HCEC 1CT (cell line): ENCODE measurements around the gene TTLL9.

Experiments
- DNase-seq: peaks from one replicate; pipeline ENCODE4 v3.0.0-alpha.2; 2017

TTLL9 gene

DNA sequence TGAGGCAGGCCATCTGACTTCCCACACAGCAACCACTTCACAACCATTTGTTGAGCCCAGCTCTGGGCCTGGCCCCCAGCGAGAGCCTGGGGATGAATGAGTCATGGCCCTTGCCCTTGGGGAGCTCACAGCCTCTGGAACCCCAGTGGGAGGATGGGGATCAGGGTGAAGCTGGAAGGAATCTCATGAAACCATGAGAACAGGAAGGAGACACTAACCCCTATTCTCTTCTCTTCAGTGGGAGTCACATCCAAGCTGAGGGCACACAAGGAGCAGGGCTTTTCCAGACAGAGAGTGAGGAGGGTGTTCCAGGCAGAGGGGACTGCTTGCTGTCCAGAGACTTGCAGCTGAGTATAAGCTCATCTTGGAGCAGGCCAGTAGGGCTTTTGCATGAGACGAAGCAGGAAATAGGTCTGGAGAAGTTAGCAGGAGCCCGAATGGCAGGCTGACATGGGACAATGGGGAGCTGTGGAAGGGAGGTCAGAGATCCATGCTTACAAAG is 32.5 kb upstream of the TTLL9 start:
- DNase-seq, result peak; percentile 92

DNA sequence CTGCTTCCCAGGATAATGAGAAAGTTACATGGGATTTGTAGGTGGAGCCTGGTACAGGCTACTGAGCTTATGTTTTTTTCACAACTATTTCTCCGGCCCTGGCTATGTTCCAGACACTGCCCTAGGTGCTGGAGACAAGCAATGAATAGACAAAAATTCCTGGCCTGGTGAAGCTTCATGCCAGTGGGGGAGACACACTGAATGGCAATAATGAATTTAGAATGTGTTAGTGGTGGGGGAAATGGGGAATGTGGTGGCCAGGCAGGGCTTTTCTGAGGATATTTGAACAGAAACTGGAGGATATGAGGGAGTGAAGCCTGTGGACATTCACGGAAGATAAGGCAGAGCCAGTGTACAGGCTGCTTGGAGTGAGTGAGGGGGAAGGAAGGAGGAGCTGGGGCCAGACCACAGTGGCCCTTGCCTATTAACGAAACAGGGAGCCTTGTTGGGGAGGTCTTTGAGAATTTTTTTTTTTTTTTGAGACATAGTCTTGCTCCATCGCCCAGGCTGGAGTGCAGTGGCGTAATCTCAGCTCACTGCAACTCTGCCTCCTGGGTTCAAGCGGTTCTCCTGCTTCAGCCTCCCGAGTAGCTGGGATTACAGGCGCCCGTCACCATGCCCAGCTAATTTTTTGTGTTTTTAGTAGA is 31.7 kb upstream of the TTLL9 start:
- no peak for DNase-seq

DNA sequence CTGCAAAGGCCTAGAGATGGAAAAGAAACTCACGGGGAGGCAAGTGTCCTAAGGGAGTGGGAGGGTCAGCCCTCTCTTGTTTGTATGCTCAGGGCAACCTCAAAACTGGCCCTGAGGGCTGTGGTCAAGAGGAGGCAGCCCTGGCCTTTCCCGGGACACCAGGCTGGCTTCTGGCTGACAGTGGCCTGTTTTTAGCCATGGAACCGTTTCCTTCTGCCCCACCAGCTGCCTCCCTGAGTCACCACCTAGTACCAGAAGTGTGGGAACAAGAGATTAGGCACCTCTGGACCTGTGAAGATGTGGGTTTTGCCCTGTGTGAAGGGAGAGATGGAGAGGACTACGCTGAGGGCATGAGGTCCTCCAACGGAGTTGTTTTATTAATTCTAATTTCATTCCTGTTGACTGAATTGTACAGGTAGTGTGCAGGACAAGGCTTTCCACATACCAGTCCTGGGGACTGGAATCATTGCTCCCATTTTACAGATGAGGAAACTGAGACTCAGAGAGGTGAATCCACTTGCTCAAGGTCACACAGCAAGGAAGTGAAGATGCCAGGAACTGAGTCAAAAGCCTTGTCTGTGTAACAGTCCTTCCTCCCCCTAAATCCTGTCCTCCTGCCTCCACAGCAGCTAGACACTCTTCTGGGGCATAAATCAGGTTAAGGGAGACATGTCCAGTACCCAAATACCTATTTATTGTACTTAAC is 30.5 kb upstream of the TTLL9 start:
- DNase-seq, result no peak

DNA sequence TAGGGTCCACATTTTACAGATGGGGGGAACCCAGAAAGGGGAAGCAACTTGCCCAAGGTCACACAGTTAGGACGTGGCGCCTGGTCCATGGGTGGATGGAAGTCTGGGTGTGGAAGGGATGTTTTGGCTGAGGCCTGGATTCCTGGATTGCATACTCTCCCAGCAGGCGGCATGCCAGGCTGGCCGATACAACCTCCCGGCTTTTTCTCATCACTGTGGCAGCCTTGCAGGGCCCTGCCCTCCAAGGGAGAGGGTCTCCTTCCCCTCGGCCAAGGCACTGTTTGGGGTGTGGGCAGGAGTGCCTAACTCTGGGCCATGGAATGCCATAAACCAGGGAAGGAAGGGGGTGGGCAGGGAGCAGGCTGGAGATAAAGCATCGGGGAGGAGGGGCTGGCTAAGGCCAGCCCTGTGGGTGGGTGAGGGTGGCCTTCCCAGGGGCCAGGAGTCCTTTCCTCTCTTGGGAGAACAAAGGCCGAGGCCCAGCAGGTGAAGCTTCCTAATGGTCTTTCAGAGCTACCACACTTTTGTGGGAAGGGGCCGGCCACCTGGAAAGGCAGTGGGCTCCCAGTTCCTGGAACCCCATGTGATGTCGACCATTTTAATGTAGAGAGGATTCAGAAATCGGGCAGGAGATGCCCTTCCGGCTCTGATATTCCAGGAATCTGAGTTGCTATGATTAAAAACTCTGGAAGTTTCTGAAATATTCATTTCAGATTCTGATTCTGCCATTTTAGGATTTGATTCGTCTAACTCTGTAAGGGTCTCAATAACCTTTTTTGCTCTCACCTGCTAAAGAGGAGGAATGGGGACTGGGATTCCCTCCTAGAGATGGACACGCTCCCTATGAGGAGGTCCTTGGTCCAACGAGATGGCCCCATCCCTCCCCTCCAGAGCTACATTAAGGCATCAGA is 29.3 kb upstream of the TTLL9 start:
- no peak for DNase-seq

DNA sequence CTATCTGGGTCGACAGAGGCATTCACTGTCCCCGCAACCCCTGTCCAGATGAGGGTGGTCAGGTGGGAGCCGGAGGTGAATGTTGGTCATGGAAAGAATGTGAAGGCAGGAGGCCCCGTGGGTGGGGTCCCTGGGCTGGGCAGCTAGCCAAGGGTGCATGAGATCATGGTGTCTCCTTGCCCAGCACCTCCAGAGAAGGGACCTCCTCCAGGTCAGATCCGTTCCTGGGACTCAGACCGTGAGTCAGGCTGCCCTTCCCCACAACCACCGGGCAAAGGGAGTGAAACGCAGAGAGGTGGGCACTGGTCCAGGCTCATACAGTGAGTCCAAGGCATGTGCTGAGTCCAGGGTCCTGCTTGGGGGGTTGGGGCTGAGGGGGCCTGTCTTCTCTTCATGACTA is 28.5 kb upstream of the TTLL9 start:
- DNase-seq, result no peak

DNA sequence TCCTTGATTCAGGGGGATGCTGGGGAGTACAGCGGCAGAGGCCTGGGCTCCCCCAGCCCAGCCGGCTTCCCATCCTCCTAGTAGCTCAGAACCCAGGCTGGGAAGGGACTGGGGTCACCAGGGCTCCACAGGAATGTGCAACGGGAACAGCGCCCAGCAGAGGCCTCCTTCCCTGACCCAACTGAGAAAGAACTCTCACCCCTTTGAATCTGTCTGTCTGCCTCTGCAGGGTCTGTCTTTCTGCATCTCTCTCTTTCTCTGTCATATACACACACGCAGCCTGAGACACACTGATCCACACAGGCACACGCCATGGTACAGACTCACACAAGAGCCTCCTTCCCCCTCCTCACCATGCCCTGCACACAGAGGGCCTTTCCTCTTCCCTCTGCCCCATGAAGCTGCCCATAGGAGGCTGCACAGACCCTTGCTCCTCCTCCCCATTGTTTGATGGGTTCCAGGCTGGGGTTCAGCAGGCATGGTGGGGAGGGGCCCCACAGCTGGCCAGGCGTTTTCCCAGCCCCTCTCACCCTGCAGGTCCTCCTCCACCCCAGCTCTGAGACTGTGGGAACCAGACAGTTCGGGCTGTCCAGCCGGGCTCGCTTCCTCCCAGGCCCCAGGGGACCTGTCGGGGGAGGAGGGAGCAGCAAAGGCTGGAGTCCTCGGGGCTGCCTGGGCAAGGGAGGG is 27.8 kb upstream of the TTLL9 start:
- peak; percentile 66 for DNase-seq

DNA sequence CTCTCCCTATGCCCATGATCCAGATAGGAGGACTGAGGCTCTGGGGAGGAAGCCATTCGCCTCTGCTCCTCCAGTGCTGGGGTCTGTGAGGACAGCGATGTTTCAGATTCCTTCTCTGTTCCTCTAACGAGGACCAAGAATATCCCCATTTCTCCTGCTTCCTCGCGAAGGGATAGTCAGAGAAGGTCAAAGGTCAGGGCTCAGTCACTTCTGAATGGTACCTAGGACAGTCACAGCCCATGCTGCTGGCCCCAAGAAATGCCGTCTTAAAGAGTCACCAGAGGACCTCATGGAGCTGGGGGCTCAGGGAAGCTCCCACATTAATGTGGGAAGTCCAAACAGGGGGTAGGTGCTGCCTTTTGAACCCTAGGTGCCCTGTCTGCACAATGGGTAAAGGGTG is 27.1 kb upstream of the TTLL9 start:
- DNase-seq, result no peak

DNA sequence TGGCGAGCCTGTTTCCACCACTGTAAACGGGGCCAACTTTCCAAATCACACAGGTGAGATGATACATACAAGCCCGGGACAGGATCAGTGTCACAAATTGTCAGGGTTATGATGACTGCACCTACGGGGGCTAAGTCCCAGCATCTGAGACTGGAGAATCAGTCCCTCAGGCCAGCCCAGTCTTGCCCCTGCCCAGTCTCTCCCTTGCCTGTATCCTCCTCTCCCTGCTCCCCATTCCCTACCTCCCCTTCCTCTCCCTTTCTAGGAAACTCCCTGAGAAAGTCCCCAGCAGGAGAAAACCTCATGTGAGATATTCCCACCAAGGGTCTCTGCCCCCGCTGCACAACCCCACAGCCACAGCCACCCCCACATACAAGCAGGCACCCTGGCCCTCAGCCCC is 26.6 kb upstream of the TTLL9 start:
- no peak for DNase-seq

- no peak for DNase-seq
These were observed 25.6 kb upstream of the TTLL9 start for GRCh38 chr20:31844737-31845299.

- no peak for DNase-seq
These were observed 25.1 kb upstream of the TTLL9 start, which contains the start of gene FOXS1 for GRCh38 chr20:31845300-31845863. Gene FOXS1 (minus strand): TSS chr20:31845604. CDS start chr20:31845542, 62 bp downstream.

GRCh38 chr20:31846793-31847138 is 23.7 kb upstream of the TTLL9 start:
- no peak for DNase-seq

- no peak for DNase-seq
These were observed 22.1 kb upstream of the TTLL9 start for GRCh38 chr20:31848088-31848999.

DNA sequence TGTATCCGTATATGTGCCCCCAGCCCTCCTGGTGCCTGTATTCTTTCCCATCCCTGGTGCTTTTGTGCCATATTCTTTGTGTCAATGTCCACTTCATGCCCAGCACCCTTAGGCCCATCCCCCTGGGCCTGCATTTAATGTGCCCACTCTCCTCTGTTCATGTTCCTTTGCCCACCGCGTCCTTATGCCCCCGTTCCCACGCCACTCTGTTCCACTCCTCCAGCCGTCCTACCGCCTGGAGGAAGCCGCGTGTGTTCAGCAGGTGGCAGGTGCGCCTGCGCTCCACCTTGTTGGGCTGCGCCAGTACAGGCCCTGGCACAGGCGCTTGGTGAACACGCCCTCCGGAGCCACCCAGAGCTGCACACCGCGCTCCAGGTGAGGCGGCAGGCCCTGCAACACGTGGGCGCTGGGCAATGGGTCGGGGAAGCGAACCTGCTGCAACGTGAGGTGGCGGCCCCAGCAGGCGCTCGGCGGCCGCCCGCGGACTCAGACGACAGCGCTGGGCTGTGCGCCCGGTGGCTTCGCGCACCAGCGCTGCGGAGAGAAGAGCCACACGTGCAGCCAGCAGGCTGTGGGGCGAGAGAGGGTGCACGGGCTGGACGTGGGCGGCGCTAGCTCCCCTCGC is 21.0 kb upstream of the TTLL9 start:
- DNase-seq, result no peak

DNA sequence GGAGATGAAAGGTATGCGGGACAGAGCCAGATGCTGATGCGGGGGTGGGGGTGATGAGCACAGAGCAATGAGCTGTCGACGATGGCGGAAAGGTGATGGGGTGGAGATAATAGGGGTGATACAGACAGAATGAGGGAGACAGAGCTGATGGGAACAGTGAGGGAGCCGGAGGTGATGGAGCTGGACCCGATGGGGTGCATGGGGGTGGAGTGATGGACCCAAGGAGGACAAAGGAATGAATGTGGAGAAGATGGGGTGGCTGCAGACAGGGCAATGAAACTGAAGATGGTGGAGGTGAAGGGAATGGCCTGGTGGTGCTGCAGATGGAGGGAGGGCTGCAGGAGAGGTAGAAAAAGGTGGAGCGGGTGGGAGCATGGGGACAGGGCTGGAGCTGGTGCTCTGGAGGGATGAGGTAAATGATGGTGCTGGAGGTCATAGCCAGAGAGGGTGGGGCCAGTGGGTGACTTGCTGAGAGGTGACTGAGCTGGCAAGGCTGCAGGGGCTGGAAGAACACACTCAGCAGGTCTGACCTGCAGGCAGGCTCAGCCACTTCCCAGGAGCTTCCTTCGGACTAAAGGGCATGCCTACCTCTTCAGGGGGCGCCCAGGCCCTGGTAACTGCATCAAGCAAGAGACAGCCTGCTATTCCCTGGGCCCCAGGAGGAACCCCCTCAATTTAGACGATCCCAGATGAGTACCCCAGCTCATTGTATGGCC is 19.0 kb upstream of the TTLL9 start:
- no peak for DNase-seq

- no peak for DNase-seq
These were observed 17.0 kb upstream of the TTLL9 start for GRCh38 chr20:31853481-31853880.

GRCh38 chr20:31856516-31856915 is 13.9 kb upstream of the TTLL9 start:
- DNase-seq, result no peak

DNA sequence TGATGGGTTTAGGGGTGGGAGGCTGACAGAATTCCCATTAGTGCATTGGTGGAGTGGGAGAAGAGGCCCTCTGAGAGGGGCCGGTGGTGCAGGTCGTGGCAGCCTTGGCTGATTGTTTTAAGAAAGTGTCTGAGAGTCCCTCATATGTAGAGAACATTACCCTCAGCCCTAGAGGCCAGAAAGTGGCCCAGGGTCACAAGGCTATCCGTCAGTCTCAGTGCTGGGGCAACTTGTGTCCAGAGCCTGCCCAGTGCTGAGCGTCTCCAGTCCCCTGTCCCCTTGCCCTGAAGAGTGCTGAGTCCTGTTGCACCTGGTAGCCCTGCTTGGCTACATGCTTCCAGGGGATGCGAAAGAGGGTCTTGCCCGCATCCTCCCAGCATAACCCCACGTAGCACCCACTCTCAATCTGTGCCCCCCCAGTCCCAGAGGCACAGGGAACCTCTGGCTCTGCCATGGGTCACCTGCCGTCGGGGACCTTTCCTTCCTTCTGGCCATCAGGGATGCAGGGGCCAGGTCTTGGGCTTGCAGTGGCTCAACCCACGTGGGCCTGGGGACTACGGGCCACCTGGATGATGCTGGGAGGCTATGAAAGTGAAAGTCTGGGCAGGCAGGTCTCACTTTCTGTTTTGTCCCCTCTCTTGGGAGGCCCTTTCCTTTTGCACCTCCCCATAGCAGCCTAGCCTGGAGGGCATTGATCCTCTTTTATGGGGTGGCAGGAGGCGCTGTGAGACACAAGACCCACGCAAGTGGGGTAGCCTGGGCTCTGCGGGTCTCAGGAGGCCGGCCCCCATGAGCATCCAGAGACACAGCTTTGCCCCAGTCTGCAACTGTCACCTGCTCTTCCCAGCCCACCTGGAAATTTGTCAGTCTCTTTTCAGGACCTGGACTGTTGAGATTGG is 12.3 kb upstream of the TTLL9 start:
- no peak for DNase-seq

DNA sequence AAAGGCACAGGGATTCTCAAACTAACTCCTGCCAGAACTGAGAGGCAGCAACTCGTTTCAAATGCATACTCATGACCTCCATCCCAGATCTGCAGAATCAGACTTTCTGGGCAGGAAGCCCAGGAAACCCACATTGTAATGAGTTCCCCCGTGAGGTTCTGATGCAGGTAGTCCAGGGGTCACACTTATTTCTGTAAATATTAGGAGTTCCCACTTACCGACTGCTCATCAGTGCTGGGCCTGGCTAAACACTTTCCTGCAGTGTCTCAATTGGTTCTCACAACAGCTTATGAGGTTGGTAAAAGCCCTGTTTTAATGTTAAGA is 11.7 kb upstream of the TTLL9 start:
- no peak for DNase-seq
